H1 (cell line): ENCODE data around the gene RNF114. TPM values are rescaled to one million over a fixed set of nuclear protein-coding genes. Genes with fewer than 3 reads are reported as not detected.

ENCODE experiments used
- CTCF ChIA-PET: fragments of 300-600 bp; sonication (Branson Sonifier 250); formaldehyde crosslinking; loops from one replicate; lab custom pipeline; 2021; ENCODE audit not compliant: partially characterized antibody; lab: Charles Lee
- POLR2A ChIA-PET: fragments of 300-600 bp; sonication (Branson Sonifier 250); formaldehyde crosslinking; loops from one replicate; lab custom pipeline; 2021; ENCODE audit warnings: inconsistent platforms; ENCODE audit not compliant: partially characterized antibody; lab: Charles Lee
- DNase-seq, 2 experiments: peaks; one replicate each; pipeline versions ENCODE4 v3.0.0 to v3.0.0-alpha.2; 2010 to 2022; ENCODE audit warnings: low spot score in 2 of 2, low read depth in 1 of 2, mixed read lengths in 1 of 2
- FAIRE-seq: peaks from 2 replicates; lab custom pipeline; 2011; peaks lifted over from hg19 to GRCh38; lab: Jason Lieb, UNC
- H2AFZ ChIP-seq: 2 replicates; pipeline ENCODE4 v1.8.1; 2012; ENCODE audit warnings: low read length, inconsistent platforms
- H2AK5ac ChIP-seq: 2 replicates; pipeline ENCODE4 v1.6.1; 2013; ENCODE audit warnings: low read depth, low read length
- H2BK120ac ChIP-seq: replicated peaks from 2 replicates; pipeline ENCODE3; 2013; ENCODE audit warnings: low read depth, low read length, inconsistent platforms
- H2BK12ac ChIP-seq: 2 replicates; pipeline ENCODE4 v1.6.1; 2013; ENCODE audit warnings: low read depth, low read length
- H2BK15ac ChIP-seq: 2 replicates; pipeline ENCODE4 v1.6.1; 2013; ENCODE audit warnings: low read length
- H2BK20ac ChIP-seq: 2 replicates; pipeline ENCODE4 v1.6.1; 2013; ENCODE audit warnings: low read length
- H2BK5ac ChIP-seq: 2 replicates; pipeline ENCODE4 v1.6.1; 2013; ENCODE audit warnings: low read depth, low read length
- H3K14ac ChIP-seq: 2 replicates; pipeline ENCODE4 v1.6.1; 2013; ENCODE audit warnings: inconsistent platforms; ENCODE audit not compliant: insufficient read length
- H3K18ac ChIP-seq: 2 replicates; pipeline ENCODE4 v1.6.1; 2013; ENCODE audit warnings: low read length; ENCODE audit errors: extremely low read depth
- H3K23ac ChIP-seq: 2 replicates; pipeline ENCODE4 v1.6.1; 2013; ENCODE audit warnings: inconsistent platforms; ENCODE audit not compliant: insufficient read length
- H3K23me2 ChIP-seq: 2 replicates; pipeline ENCODE4 v1.6.1; 2013; ENCODE audit warnings: low read depth, low read length
- H3K27ac ChIP-seq: 2 replicates; pipeline ENCODE4 v1.6.1; 2011; ENCODE audit warnings: low read depth, low read length, inconsistent platforms
- H3K27me3 ChIP-seq, 4 experiments: replicated peaks in 1 of 4; 1 replicate in 1 of 4; 2 replicates in 3 of 4; pipeline versions ENCODE4 v1.6.1 to v1.8.1; 2011 to 2013; ENCODE audit warnings: low read length in 3 of 4, mild to moderate bottlenecking in 3 of 4, inconsistent platforms in 2 of 4, mixed read lengths in 2 of 4, moderate library complexity in 1 of 4; ENCODE audit not compliant: control insufficient read depth in 3 of 4, insufficient read depth in 3 of 4; ENCODE audit errors: extremely low read depth in 1 of 4
- H3K36me3 ChIP-seq, 4 experiments: 2 replicates each; pipeline versions ENCODE4 v1.6.1 to v1.8.1; 2011 to 2013; ENCODE audit warnings: mild to moderate bottlenecking in 4 of 4, low read length in 3 of 4, moderate library complexity in 2 of 4, control low read depth in 1 of 4, inconsistent platforms in 1 of 4; ENCODE audit not compliant: insufficient read depth in 4 of 4, control insufficient read depth in 2 of 4
- H3K4ac ChIP-seq: replicated peaks from 2 replicates; pipeline ENCODE3; 2013; ENCODE audit warnings: low read length, low read depth, mixed read lengths, inconsistent platforms; ENCODE audit not compliant: insufficient read length
- H3K4me1 ChIP-seq, 4 experiments: replicated peaks in 1 of 4; 1 replicate in 1 of 4; 2 replicates in 3 of 4; pipeline versions ENCODE4 v1.6.1 to v1.8.1; 2011 to 2013; ENCODE audit warnings: low read length in 3 of 4, inconsistent platforms in 2 of 4, mixed read lengths in 1 of 4; ENCODE audit not compliant: insufficient read depth in 4 of 4, control insufficient read depth in 3 of 4
- H3K4me2 ChIP-seq, 2 experiments: 2 replicates each; pipeline versions ENCODE4 v1.6.1 to v1.8.1; 2011 to 2013; ENCODE audit warnings: low read depth in 2 of 2, low read length in 2 of 2, control low read depth in 1 of 2, inconsistent platforms in 1 of 2, mild to moderate bottlenecking in 1 of 2; ENCODE audit not compliant: insufficient read depth in 1 of 2
- H3K4me3 ChIP-seq, 4 experiments: fragments of 200-600, 300-600 bp in 1 of 4; sonication (generic), shearing (Covaris generic), sonication (Bioruptor Twin) in 1 of 4; 2 replicates each; pipeline versions ENCODE4 v1.5.1 to v1.8.1; 2011 to 2016; ENCODE audit warnings: low read length in 4 of 4, low read depth in 3 of 4, control low read depth in 2 of 4, inconsistent platforms in 2 of 4, mild to moderate bottlenecking in 2 of 4, mixed read lengths in 1 of 4, moderate library complexity in 1 of 4; ENCODE audit not compliant: insufficient read depth in 2 of 4; ENCODE audit errors: extremely low read depth in 1 of 4
- H3K56ac ChIP-seq: replicated peaks from 2 replicates; pipeline ENCODE3; 2013; ENCODE audit warnings: low read depth, mild to moderate bottlenecking, mixed read lengths, low read length, inconsistent platforms; ENCODE audit not compliant: insufficient read length
- H3K79me1 ChIP-seq: 2 replicates; pipeline ENCODE4 v1.6.1; 2013; ENCODE audit warnings: low read depth, low read length, control low read depth
- H3K79me2 ChIP-seq, 2 experiments: 2 replicates each; pipeline versions ENCODE4 v1.6.1 to v1.8.1; 2012 to 2013; ENCODE audit warnings: low read length in 2 of 2, mild to moderate bottlenecking in 2 of 2, inconsistent platforms in 1 of 2; ENCODE audit not compliant: insufficient read depth in 2 of 2, control insufficient read depth in 1 of 2
- H3K9ac ChIP-seq, 4 experiments: replicated peaks in 1 of 4; 1 replicate in 1 of 4; 2 replicates in 3 of 4; pipeline versions ENCODE4 v1.6.1 to v1.8.1; 2011 to 2013; ENCODE audit warnings: low read depth in 3 of 4, low read length in 3 of 4, control low read depth in 2 of 4, mild to moderate bottlenecking in 2 of 4, moderate library complexity in 2 of 4, inconsistent platforms in 1 of 4; ENCODE audit errors: extremely low read depth in 1 of 4
- H3K9me3 ChIP-seq, 2 experiments: 2 replicates each; pipeline versions ENCODE4 v1.6.1 to v1.8.1; 2012 to 2013; ENCODE audit warnings: mild to moderate bottlenecking in 2 of 2, moderate library complexity in 2 of 2, control low read depth in 1 of 2, inconsistent platforms in 1 of 2, low read depth in 1 of 2, low read length in 1 of 2, mixed read lengths in 1 of 2; ENCODE audit not compliant: insufficient read depth in 2 of 2
- H4K20me1 ChIP-seq, 2 experiments: replicated peaks in 1 of 2; 2 replicates each; pipeline versions ENCODE3 to v1.8.1; 2011 to 2013; ENCODE audit warnings: inconsistent platforms in 2 of 2, low read length in 2 of 2, mild to moderate bottlenecking in 1 of 2; ENCODE audit not compliant: insufficient read depth in 2 of 2, control insufficient read depth in 1 of 2
- H4K5ac ChIP-seq: 2 replicates; pipeline ENCODE4 v1.6.1; 2013; ENCODE audit warnings: low read length, low read depth, mixed read lengths, inconsistent platforms; ENCODE audit not compliant: insufficient read length
- H4K8ac ChIP-seq: 2 replicates; pipeline ENCODE4 v1.8.0; 2013; ENCODE audit warnings: mild to moderate bottlenecking, moderate library complexity, low read length, inconsistent platforms; ENCODE audit not compliant: insufficient read depth; ENCODE audit errors: extremely low read depth
- H4K91ac ChIP-seq: replicated peaks from 2 replicates; pipeline ENCODE3; 2013; ENCODE audit warnings: low read length, mixed read lengths, inconsistent platforms; ENCODE audit not compliant: insufficient read length
- RFX5 ChIP-seq: IDR thresholded peaks from 2 replicates; pipeline ENCODE4 v1.6.1; 2011; ENCODE audit warnings: low read depth, low read length, improper control_type of control experiment, borderline replicate concordance
- SP4 ChIP-seq: IDR thresholded peaks from 2 replicates; pipeline ENCODE4 v1.6.1; 2012; ENCODE audit warnings: low read length, inconsistent platforms
- ZNF274 ChIP-seq: IDR thresholded peaks from 2 replicates; pipeline ENCODE4 v1.7.0; 2012; ENCODE audit warnings: low read length, borderline replicate concordance; ENCODE audit errors: extremely low read depth
- WGBS, 2 experiments: shearing (Covaris generic) in 1 of 2; methylation state at CpG; one replicate each; pipeline versions ENCODE4 v1.1.6 to v1.1.7; 2013 to 2015; ENCODE audit warnings: low lambda C conversion rate in 2 of 2, mixed read lengths in 2 of 2, inconsistent platforms in 1 of 2, low coverage in 1 of 2, missing lambda C conversion rate in 1 of 2; ENCODE audit not compliant: insufficient replicate concordance in 2 of 2, insufficient coverage in 1 of 2, insufficient read length in 1 of 2; ENCODE audit errors: extremely low coverage in 1 of 2, missing lambda C conversion rate in 1 of 2; 5-methylcytosine and 5-hydroxymethylcytosine counted together
- polyA plus RNA-seq, 7 experiments: library from polyadenylated mRNA; depleted of rRNA in 3 of 7; stranded (reverse) in 5 of 7; unstranded in 2 of 7; fragments of >200 nt in 5 of 7; fragments of 200-250 nt in 2 of 7; gene quantifications; 1 replicate in 5 of 7; 2 replicates in 1 of 7; 4 replicates in 1 of 7; pipeline versions ENCODE4 v1.2.1 to v1.2.3, GENCODE V29; 2011 to 2013; ENCODE audit warnings: missing spikeins in 2 of 7, mixed read lengths in 2 of 7
- total RNA-seq: library from RNA; stranded (reverse); fragmentation: NEBNext Ultra II Directional; extraction: Animal tissue kit (Norgen Biotek cat#: 25700); gene quantifications from 2 replicates; pipeline ENCODE4 v1.2.1, GENCODE V29; 2021
- TF ChIP-seq, protein P1 (sequence below), 3 experiments: IDR thresholded peaks; 1 replicate in 2 of 3; 2 replicates in 1 of 3; pipeline versions ENCODE4 v1.5.1 to v1.6.1; 2011; ENCODE audit warnings: low read length in 3 of 3, mild to moderate bottlenecking in 3 of 3, inconsistent platforms in 2 of 3, low read depth in 1 of 3, moderate library complexity in 1 of 3; ENCODE audit not compliant: insufficient read depth in 1 of 3; ENCODE audit errors: control extremely low read depth in 1 of 3

Gene RNF114
- total and polyA plus RNA-seq, 2 of the 8 experiments (the other 6 are each of a cell fraction or from before 2014, with no cell fraction given): 81.7 to 89.9 TPM

DNA sequence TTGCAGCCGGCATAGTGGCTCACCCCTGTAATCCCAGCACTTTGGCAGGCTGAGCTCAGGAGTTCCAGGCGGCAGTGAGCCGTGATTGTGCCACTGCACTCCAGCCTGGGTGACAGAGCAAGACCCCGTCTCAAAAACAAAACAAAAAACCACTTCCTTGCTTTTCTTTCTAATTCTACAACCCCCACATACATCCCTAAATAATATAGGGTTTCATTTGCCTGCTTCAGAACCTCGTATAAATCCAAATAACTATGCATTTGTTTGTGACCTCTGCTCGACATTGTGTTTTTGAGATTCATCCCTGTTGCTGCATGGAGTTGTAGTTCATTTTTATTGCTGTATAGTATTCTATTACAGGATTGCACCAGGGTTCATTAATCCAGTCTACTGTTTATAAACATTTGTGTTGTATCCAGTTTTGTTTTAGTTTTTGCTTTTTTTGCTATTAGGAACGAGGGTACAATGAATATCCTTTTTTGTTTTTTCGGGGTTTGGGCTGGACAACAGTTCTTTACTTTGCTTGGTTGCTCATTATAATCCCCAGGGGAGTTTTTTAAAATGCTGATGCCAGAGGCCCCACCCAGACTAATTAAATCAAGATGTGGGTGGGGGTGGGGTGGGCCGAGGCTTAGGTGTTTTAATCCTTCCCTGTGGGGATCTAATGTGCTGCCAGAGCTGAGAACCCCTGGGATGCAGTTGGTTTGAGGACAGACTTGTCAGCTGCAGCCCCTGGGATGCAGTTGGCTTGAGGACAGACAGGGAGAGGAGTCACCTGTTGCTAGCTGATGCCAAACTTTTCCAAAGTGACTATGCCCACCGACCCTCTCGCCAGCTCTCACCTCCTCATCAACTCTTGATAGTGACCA is 44.2 kb downstream of the RNF114 start:
- Histone ChIP-seq H3K4me3 (peak overlapping the region in 1 of 4 experiments; percentile 1; a peak in 1 of 8 replicates), H2AK5ac (no peak overlapping the region), H3K23me2 (peaks cover 12% of the 10 kb centered on the region), H3K79me2 (peaks cover 0 to 8% of the 10 kb centered on the region in 2 experiments; a peak in 2 of 4 replicates), H3K9me3 (no peaks in the 10 kb centered on the region), H3K56ac (no peak overlapping the region), H2BK5ac (no peak overlapping the region), H3K14ac (no peak overlapping the region), H3K4ac (no peak overlapping the region), H2BK12ac (no peak overlapping the region), H3K9ac (no peak overlapping the region; a peak in 1 of 7 replicates), H3K23ac (no peak overlapping the region), H3K27me3 (peaks cover 0 to 17% (median 15%) of the 10 kb centered on the region in 4 experiments; a peak in 6 of 7 replicates), H4K5ac (no peak overlapping the region), H3K18ac (no peak overlapping the region; the same call in 1 of the 2 replicates), H2BK120ac (no peak overlapping the region), H3K4me1 (peaks cover 6 to 32% (median 22%) of the 10 kb centered on the region in 4 experiments), H4K8ac (no peak overlapping the region), H2BK20ac (no peak overlapping the region), H2AFZ (no peak overlapping the region), H3K4me2 (peak overlapping the region in 1 of 2 experiments; percentile 78; a peak in 1 of 4 replicates), H4K20me1 (peaks cover 2% of the 10 kb centered on the region in 2 experiments), H4K91ac (no peak overlapping the region), H3K36me3 (peaks cover 0 to 8% (median 0%) of the 10 kb centered on the region in 4 experiments; a peak in 1 of 8 replicates), H3K27ac (no peak overlapping the region), H3K79me1 (peaks cover 2% of the 10 kb centered on the region; the same call in 1 of the 2 replicates), H2BK15ac (no peak overlapping the region)
- CTCF ChIA-PET: interaction anchor here (1.0 to 21.7 kb wide), 19 partner anchors 9 to 199 kb away, joined by 3 to 514 read pairs (median 6); partner anchors contain the start of genes PEDS1 and UBE2V1
- DNase-seq (no peak), FAIRE-seq (no peak)
- TF ChIP-seq ZNF274 (no peak), SP4 (no peak), RFX5 (peak; percentile 74)
- TF ChIP-seq, protein P1, sequence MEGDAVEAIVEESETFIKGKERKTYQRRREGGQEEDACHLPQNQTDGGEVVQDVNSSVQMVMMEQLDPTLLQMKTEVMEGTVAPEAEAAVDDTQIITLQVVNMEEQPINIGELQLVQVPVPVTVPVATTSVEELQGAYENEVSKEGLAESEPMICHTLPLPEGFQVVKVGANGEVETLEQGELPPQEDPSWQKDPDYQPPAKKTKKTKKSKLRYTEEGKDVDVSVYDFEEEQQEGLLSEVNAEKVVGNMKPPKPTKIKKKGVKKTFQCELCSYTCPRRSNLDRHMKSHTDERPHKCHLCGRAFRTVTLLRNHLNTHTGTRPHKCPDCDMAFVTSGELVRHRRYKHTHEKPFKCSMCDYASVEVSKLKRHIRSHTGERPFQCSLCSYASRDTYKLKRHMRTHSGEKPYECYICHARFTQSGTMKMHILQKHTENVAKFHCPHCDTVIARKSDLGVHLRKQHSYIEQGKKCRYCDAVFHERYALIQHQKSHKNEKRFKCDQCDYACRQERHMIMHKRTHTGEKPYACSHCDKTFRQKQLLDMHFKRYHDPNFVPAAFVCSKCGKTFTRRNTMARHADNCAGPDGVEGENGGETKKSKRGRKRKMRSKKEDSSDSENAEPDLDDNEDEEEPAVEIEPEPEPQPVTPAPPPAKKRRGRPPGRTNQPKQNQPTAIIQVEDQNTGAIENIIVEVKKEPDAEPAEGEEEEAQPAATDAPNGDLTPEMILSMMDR (IDR thresholded peaks at IDR 0.05; ENCODE audit: control extremely low read depth in 1 of 3, insufficient read depth in 1 of 3, low read depth in 1 of 3, low read length in 3 of 3): no peak
- POLR2A ChIA-PET: interaction anchor here (0.9 to 15.6 kb wide), 12 partner anchors 8 to 144 kb away, joined by 3 to 287 read pairs (median 6); no protein-coding TSS in a partner anchor
- WGBS, 2 experiments: 78% methylated on average over 11 of the region's 11 CpGs; no CpG with 5 or more reads in 1 of the 2 experiments
